Neural cell (in vitro differentiated cells): ENCODE data around the gene MYCL. TPM values are rescaled to one million over a fixed set of nuclear protein-coding genes. Genes with fewer than 3 reads are reported as not detected.

Experiments used
- H2AFZ ChIP-seq: fragments of 200-600, 300-800 bp; sonication (generic), shearing (Covaris generic); 2 replicates; pipeline ENCODE4 v1.6.0; 2014; ENCODE audit warnings: low read depth, mild to moderate bottlenecking, antibody characterized with exemption, low read length, moderate library complexity
- H3F3A ChIP-seq: fragments of 200-600 bp; shearing (Covaris generic); 2 replicates; pipeline ENCODE4 v1.6.1; 2016; ENCODE audit warnings: mild to moderate bottlenecking, moderate library complexity, mixed read lengths, antibody characterized with exemption, low read length; ENCODE audit not compliant: insufficient read depth, poor library complexity, severe bottlenecking
- H3K27ac ChIP-seq: fragments of 200-600, 300-800 bp; sonication (generic), shearing (Covaris generic); 2 replicates; pipeline ENCODE4 v1.5.1; 2014; ENCODE audit warnings: mild to moderate bottlenecking, low read length, moderate library complexity
- H3K27me3 ChIP-seq: fragments of 300-800, 200-600 bp; sonication (generic), shearing (Covaris generic); 2 replicates; pipeline ENCODE4 v1.6.0; 2014; ENCODE audit warnings: mild to moderate bottlenecking, low read depth, low read length, moderate library complexity; ENCODE audit not compliant: insufficient read depth
- H3K36me3 ChIP-seq: fragments of 300-800, 200-600 bp; sonication (generic), shearing (Covaris generic); 2 replicates; pipeline ENCODE4 v1.5.1; 2014; ENCODE audit warnings: mild to moderate bottlenecking, antibody characterized with exemption, low read length, moderate library complexity; ENCODE audit not compliant: insufficient read depth
- H3K4me2 ChIP-seq: fragments of 300-800, 200-600 bp; sonication (generic), shearing (Covaris generic); 2 replicates; pipeline ENCODE4 v1.6.0; 2014; ENCODE audit warnings: mild to moderate bottlenecking, low read length
- H3K4me3 ChIP-seq: fragments of 300-800, 200-600 bp; sonication (generic), shearing (Covaris generic); 2 replicates; pipeline ENCODE4 v1.5.1; 2014; ENCODE audit warnings: mild to moderate bottlenecking, low read length, moderate library complexity
- H3K79me2 ChIP-seq: fragments of 200-600 bp; shearing (Covaris generic); replicated peaks from 2 replicates; pipeline ENCODE4 v1.6.0; 2014; ENCODE audit warnings: mild to moderate bottlenecking, low read length, moderate library complexity; ENCODE audit not compliant: insufficient read depth
- H3K9ac ChIP-seq: fragments of 300-800, 200-600 bp; sonication (generic), shearing (Covaris generic); 2 replicates; pipeline ENCODE4 v1.6.1; 2016; ENCODE audit warnings: mild to moderate bottlenecking, low read length, mixed read lengths
- H3K9me2 ChIP-seq: fragments of 200-600 bp; shearing (Covaris generic); 2 replicates; pipeline ENCODE4 v1.6.1; 2016; ENCODE audit warnings: mild to moderate bottlenecking, low read length, mixed read lengths; ENCODE audit not compliant: insufficient read depth
- H3K9me3 ChIP-seq: fragments of 200-600, 300-800 bp; sonication (generic), shearing (Covaris generic); 2 replicates; pipeline ENCODE4 v1.6.1; 2016; ENCODE audit warnings: mild to moderate bottlenecking, mixed run types, low read length, moderate library complexity, mixed read lengths
- H4K20me1 ChIP-seq: fragments of 200-600 bp; shearing (Covaris generic); 2 replicates; pipeline ENCODE4 v1.6.1; 2016; ENCODE audit warnings: mild to moderate bottlenecking, mixed run types; ENCODE audit not compliant: insufficient read depth
- EP300 ChIP-seq: fragments of 450-650 bp; conservative IDR thresholded peaks from 2 replicates; pipeline ENCODE4 v1.6.1; 2014; ENCODE audit warnings: antibody characterized with exemption, mild to moderate bottlenecking, moderate library complexity; ENCODE audit not compliant: poor library complexity, severe bottlenecking
- EZH2 ChIP-seq: fragments of 200-600, 300-800 bp; shearing (Covaris generic), sonication (generic); IDR thresholded peaks from 2 replicates; pipeline ENCODE4 v1.6.1; 2014; ENCODE audit warnings: antibody characterized with exemption, low read length, borderline replicate concordance, mild to moderate bottlenecking; ENCODE audit not compliant: insufficient read depth, poor library complexity, severe bottlenecking
- MXI1 ChIP-seq: fragments of 450-650 bp; conservative IDR thresholded peaks from 2 replicates; pipeline ENCODE4 v1.6.1; 2014; ENCODE audit warnings: antibody characterized with exemption, mild to moderate bottlenecking; ENCODE audit not compliant: poor library complexity, severe bottlenecking
- POLR2AphosphoS5 ChIP-seq: IDR thresholded peaks from 2 replicates; pipeline ENCODE4 v1.6.1; 2012
- RAD21 ChIP-seq: fragments of 450-650 bp; conservative IDR thresholded peaks from 2 replicates; pipeline ENCODE4 v1.6.1; 2014; ENCODE audit warnings: antibody characterized with exemption, mild to moderate bottlenecking, moderate library complexity
- SMC3 ChIP-seq: fragments of 450-650 bp; conservative IDR thresholded peaks from 2 replicates; pipeline ENCODE4 v1.6.1; 2014; ENCODE audit warnings: antibody characterized with exemption, mild to moderate bottlenecking, moderate library complexity; ENCODE audit not compliant: poor library complexity
- TAF1 ChIP-seq: IDR thresholded peaks from 2 replicates; pipeline ENCODE4 v1.6.1; 2012; ENCODE audit warnings: low read depth
- polyA plus RNA-seq: library from polyadenylated mRNA; depleted of rRNA; stranded (reverse); fragments of >200 nt; gene quantifications from 2 replicates; pipeline ENCODE4 v1.2.3, GENCODE V29; 2014
- TF ChIP-seq, protein P1 (sequence below): IDR thresholded peaks from 2 replicates; pipeline ENCODE4 v1.6.1; 2012; ENCODE audit warnings: borderline replicate concordance
- TF ChIP-seq, protein P2 (sequence below): fragments of 450-650 bp; IDR thresholded peaks from 2 replicates; pipeline ENCODE4 v1.5.1; 2014; ENCODE audit warnings: antibody characterized with exemption, mild to moderate bottlenecking, moderate library complexity; ENCODE audit not compliant: poor library complexity, severe bottlenecking

Gene MYCL
- polyA plus RNA-seq, 1 donor from 2014 or later = 35.2 TPM

DNA sequence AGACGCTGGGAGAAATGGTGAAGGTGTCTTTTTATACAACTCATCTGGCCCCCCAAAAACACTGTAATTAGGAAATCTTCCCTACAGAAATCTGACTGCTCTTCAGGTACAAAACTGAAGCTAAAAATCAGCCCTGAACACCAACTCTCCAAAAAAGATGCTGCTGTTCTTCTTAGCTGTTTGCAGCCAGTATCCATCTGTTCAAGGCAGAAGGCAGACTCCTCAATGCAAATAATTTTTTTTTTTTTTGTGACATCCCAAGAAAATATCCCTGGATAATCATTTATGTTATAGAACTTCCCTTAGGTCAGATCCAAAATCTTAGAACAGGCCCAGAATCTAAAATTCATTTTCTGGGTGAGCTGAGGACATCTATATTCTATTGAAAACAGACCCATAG, 54.9 kb downstream of the MYCL start:
- Histone ChIP-seq H3K9ac (no peak overlapping the region), H3K27me3 (no peaks in the 10 kb centered on the region), H2AFZ (no peak overlapping the region), H4K20me1 (no peaks in the 10 kb centered on the region), H3K9me2 (no peaks in the 10 kb centered on the region), H3K4me3 (no peak overlapping the region), H3K36me3 (peaks cover 15% of the 10 kb centered on the region), H3K4me2 (no peak overlapping the region), H3K9me3 (no peaks in the 10 kb centered on the region), H3K27ac (no peak overlapping the region), H3K79me2 (peaks cover 4% of the 10 kb centered on the region), H3F3A (no peaks in the 10 kb centered on the region)
- TF ChIP-seq POLR2AphosphoS5 = no peak
- no peak for TF ChIP-seq TAF1
- TF ChIP-seq RAD21 = no peak
- no peak for TF ChIP-seq SMC3
- TF ChIP-seq EP300 = no peak
- TF ChIP-seq MXI1 = no peak
- no peak for TF ChIP-seq EZH2
- TF ChIP-seq, protein P1, sequence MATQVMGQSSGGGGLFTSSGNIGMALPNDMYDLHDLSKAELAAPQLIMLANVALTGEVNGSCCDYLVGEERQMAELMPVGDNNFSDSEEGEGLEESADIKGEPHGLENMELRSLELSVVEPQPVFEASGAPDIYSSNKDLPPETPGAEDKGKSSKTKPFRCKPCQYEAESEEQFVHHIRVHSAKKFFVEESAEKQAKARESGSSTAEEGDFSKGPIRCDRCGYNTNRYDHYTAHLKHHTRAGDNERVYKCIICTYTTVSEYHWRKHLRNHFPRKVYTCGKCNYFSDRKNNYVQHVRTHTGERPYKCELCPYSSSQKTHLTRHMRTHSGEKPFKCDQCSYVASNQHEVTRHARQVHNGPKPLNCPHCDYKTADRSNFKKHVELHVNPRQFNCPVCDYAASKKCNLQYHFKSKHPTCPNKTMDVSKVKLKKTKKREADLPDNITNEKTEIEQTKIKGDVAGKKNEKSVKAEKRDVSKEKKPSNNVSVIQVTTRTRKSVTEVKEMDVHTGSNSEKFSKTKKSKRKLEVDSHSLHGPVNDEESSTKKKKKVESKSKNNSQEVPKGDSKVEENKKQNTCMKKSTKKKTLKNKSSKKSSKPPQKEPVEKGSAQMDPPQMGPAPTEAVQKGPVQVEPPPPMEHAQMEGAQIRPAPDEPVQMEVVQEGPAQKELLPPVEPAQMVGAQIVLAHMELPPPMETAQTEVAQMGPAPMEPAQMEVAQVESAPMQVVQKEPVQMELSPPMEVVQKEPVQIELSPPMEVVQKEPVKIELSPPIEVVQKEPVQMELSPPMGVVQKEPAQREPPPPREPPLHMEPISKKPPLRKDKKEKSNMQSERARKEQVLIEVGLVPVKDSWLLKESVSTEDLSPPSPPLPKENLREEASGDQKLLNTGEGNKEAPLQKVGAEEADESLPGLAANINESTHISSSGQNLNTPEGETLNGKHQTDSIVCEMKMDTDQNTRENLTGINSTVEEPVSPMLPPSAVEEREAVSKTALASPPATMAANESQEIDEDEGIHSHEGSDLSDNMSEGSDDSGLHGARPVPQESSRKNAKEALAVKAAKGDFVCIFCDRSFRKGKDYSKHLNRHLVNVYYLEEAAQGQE = no peak
- TF ChIP-seq, protein P2, sequence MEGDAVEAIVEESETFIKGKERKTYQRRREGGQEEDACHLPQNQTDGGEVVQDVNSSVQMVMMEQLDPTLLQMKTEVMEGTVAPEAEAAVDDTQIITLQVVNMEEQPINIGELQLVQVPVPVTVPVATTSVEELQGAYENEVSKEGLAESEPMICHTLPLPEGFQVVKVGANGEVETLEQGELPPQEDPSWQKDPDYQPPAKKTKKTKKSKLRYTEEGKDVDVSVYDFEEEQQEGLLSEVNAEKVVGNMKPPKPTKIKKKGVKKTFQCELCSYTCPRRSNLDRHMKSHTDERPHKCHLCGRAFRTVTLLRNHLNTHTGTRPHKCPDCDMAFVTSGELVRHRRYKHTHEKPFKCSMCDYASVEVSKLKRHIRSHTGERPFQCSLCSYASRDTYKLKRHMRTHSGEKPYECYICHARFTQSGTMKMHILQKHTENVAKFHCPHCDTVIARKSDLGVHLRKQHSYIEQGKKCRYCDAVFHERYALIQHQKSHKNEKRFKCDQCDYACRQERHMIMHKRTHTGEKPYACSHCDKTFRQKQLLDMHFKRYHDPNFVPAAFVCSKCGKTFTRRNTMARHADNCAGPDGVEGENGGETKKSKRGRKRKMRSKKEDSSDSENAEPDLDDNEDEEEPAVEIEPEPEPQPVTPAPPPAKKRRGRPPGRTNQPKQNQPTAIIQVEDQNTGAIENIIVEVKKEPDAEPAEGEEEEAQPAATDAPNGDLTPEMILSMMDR = no peak

DNA sequence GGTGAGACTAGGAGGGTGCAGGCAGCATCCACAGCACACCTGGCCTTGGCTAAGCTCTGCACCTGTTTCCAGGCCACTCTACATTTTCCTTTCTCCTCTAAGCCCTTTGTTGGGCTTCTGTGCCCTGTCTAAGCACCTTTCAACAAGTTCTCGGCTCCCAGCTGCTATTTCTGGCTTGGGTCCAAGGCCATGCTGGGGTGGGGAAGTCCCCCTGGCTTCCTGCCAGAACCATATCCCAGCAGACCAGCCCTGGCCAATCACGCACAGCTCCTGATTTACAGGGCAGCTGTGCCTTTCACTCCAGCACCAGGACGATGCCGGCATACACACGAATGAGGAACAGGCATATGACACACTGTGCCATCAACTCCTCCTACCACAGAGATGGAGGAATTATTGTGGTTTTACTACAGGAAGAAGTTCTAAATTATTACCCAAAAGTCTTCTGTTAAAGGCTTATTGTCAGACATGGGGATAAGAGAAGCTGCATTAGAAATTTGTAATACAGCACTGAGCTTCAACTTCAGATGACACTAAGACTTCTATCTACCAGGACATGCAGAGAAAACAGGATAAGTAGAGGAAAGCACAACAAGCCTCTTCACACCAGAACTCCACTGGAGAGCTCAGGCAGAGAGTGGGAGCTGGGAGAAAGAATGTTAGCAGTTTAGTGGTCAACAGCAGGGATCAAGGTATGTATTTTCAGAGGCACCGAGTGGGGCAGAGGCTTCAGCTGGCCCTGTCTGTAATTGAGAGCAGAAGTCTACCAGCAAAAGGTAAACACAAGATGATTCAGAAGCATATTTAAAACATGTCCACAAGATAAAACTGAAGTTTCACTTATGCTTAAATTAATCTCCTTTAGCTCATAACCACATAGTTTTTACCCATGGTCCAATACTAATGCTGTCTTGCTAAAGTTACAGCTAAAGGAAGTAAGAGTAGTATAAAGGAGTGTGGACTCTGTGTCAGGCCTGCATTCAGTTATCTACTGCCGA, 55.8 kb downstream of the MYCL start:
- H3K4me2 ChIP-seq = no peak overlapping the region
- no peak overlapping the region for H3K9ac ChIP-seq
- no peaks in the 10 kb centered on the region for H4K20me1 ChIP-seq

More for the DNA sequence above, 55.8 kb downstream of the MYCL start:
- H2AFZ ChIP-seq = no peak overlapping the region
- no peak overlapping the region for H3K4me3 ChIP-seq
- no peaks in the 10 kb centered on the region for H3K27me3 ChIP-seq
- H3K9me2 ChIP-seq = no peaks in the 10 kb centered on the region
- no peak overlapping the region for H3K27ac ChIP-seq
- H3K9me3 ChIP-seq = no peaks in the 10 kb centered on the region
- H3K79me2 ChIP-seq = peaks cover under 1% of the 10 kb centered on the region
- H3F3A ChIP-seq = no peaks in the 10 kb centered on the region
- TF ChIP-seq RAD21 (no peak), EZH2 (no peak), SMC3 (no peak), EP300 (no peak), POLR2AphosphoS5 (no peak), TAF1 (no peak), MXI1 (no peak)
- TF ChIP-seq, protein P1 = no peak
- TF ChIP-seq, protein P2 = no peak
- H3K36me3 ChIP-seq = peaks cover 20% of the 10 kb centered on the region
